Adrenal gland (tissue), 12 donors: ENCODE results near the gene DIO1. TPM values are rescaled to one million over a fixed set of nuclear protein-coding genes. Genes with fewer than 3 reads are reported as not detected.
"Not testable (repeated sequence)": the region's sequence is repeated elsewhere in the genome, so short reads cannot be mapped to it uniquely, and the experiment has no call there.

Experiments used
- DNase-seq, 7 donors: peaks; one replicate each; pipeline ENCODE4 v3.0.0-alpha.2; 2019 to 2020
- H3K27ac ChIP-seq, 5 donors: fragments of 200-600 bp; sonication (generic) in 4 of 5; 1 replicate in 3 of 5; 2 replicates in 2 of 5; pipeline versions ENCODE4 v1.5.1 to v1.8.0; 2016 to 2020; ENCODE audit warnings: mild to moderate bottlenecking in 1 of 5
- H3K27me3 ChIP-seq: fragments of 200-600 bp; 2 replicates; pipeline ENCODE4 v1.8.0; 2021
- H3K36me3 ChIP-seq, 2 donors: fragments of 200-600 bp; replicated peaks in 1 of 2; 1 replicate in 1 of 2; 2 replicates in 1 of 2; pipeline versions ENCODE4 v1.5.1 to v1.8.0; 2018 to 2022
- H3K4me1 ChIP-seq, 2 donors: fragments of 200-600 bp; replicated peaks in 1 of 2; 1 replicate in 1 of 2; 2 replicates in 1 of 2; pipeline versions ENCODE4 v1.5.1 to v1.8.0; 2018 to 2021
- H3K4me3 ChIP-seq, 4 donors: fragments of 200-600 bp; sonication (generic) in 3 of 4; one replicate each; pipeline ENCODE4 v1.5.1; 2016 to 2018
- H3K9me3 ChIP-seq, 3 donors: fragments of 200-600 bp; sonication (generic) in 1 of 3; replicated peaks in 1 of 3; 1 replicate in 2 of 3; 2 replicates in 1 of 3; pipeline versions ENCODE4 v1.5.1 to v1.8.0; 2016 to 2021
- POLR2A ChIP-seq, 2 donors: fragments of 450-650 bp; IDR thresholded peaks; one replicate each; pipeline ENCODE4 v1.6.1; 2017; ENCODE audit warnings: antibody characterized with exemption in 2 of 2, mild to moderate bottlenecking in 2 of 2, moderate library complexity in 1 of 2
- WGBS, 4 donors: extraction: QIAGEN DNeasy Blood & Tissue Kit in 2 of 4; methylation state at CpG; one replicate each; pipeline versions ENCODE4 v1.1.5 to v1.1.7; 2013 to 2017; 5-methylcytosine and 5-hydroxymethylcytosine counted together
- intact Hi-C, 2 donors: fragments of 100-400 bp; cut with DNase I; formaldehyde crosslinking; loops; one replicate each; pipeline versions ENCODE4 v1.14.1 to v1.15.0; 2022 to 2023
- polyA plus RNA-seq, 3 donors: library from polyadenylated mRNA; stranded (reverse); fragments of 200-250 nt in 2 of 3; fragments of 350-450 nt in 1 of 3; fragmentation: Illumina TruSeq in 1 of 3; extraction: RNeasy Lipid Tissue Mini Kit (QIAGEN cat#74804) in 1 of 3; gene quantifications; one replicate each; pipeline ENCODE4 v1.2.3, GENCODE V29; 2013 to 2014
- total RNA-seq, 9 donors: library from RNA; depleted of rRNA in 4 of 9; stranded (reverse); fragments of >200 nt in 4 of 9; fragments of 120-200 nt in 1 of 9; fragmentation: NEBNext Ultra II Directional in 1 of 9; extraction: Animal tissue kit (Norgen Biotek cat#: 25700) in 1 of 9; gene quantifications; one replicate each; pipeline versions ENCODE4 v1.1.0 to v1.2.4, GENCODE V29; 2013 to 2023
- TF ChIP-seq, protein P1 (sequence below), 6 experiments: fragments of 450-650 bp in 4 of 6; fragments of 200-600 bp in 2 of 6; sonication (generic) in 1 of 6; IDR thresholded peaks; 1 replicate in 5 of 6; 2 replicates in 1 of 6; pipeline versions ENCODE4 v1.5.1 to v1.8.0; 2016 to 2021; ENCODE audit warnings: antibody characterized with exemption in 6 of 6, mild to moderate bottlenecking in 2 of 6, moderate library complexity in 1 of 6
- donor health status: healthy with polysubstance abuse.
- donor health status: Bipolar disorder and iron deficiency.
- donor health status: DM: yes; HTN: yes; CAD: no.
- donor health status: DM: no; HTN: no; CAD: no.
- donor health status: DM: no; HTN: no; CAD: no.
- donor health status: DM: yes; HTN: yes; CAD: no.

The DIO1 gene
- total and polyA plus RNA-seq, 12 donors = 0.03 to 1.5 (median 0.11) TPM; not detected in 7

DNA sequence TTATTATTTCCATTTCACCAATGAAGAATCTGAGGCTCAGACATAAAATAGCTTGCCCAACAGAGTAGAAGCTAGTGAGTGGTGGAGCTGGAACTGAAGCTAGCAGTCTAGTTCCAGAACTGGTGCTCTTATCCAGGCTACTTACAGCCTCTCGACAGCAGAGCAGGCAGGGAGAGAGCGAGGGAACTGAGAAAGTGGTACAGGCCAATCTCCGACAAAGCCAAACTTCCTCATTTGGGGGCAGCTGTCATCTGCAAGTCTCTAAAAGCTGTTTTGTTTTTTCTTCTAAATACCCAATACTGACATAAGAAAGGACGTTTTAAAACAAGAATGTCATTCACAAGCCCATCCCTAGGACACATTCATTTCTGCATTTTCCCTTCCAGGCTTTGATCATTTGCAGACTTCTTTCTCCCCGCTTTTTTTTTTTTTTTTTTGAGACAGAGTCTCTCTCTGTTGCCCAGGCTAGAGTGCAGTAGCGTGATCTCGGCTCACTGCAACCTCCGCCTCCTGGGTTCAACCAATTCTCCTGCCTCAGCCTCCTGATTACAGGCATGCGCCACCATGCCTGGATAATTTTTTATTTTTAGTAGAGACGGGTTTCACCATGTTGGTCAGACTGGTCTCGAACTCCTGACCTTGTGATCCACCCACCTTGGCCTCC, 24.4 kb upstream of the DIO1 start:
- TF ChIP-seq, protein P1, sequence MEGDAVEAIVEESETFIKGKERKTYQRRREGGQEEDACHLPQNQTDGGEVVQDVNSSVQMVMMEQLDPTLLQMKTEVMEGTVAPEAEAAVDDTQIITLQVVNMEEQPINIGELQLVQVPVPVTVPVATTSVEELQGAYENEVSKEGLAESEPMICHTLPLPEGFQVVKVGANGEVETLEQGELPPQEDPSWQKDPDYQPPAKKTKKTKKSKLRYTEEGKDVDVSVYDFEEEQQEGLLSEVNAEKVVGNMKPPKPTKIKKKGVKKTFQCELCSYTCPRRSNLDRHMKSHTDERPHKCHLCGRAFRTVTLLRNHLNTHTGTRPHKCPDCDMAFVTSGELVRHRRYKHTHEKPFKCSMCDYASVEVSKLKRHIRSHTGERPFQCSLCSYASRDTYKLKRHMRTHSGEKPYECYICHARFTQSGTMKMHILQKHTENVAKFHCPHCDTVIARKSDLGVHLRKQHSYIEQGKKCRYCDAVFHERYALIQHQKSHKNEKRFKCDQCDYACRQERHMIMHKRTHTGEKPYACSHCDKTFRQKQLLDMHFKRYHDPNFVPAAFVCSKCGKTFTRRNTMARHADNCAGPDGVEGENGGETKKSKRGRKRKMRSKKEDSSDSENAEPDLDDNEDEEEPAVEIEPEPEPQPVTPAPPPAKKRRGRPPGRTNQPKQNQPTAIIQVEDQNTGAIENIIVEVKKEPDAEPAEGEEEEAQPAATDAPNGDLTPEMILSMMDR (IDR thresholded peaks at IDR 0.05) = no peak
- no peak for TF ChIP-seq POLR2A (IDR thresholded peaks at IDR 0.05)
- WGBS, 4 donors = 85 to 91% (median 90%) methylated on average over 11 of the region's 11 CpGs
- H3K27me3 ChIP-seq = no peaks in the 10 kb centered on the region
- H3K4me1 ChIP-seq = no peaks in the 10 kb centered on the region
- no peak overlapping the region for H3K27ac ChIP-seq
- intact Hi-C loops = loop anchor here (10.0 kb wide), 2 partner anchors 165 to 215 kb away; no protein-coding TSS in a partner anchor
- DNase-seq = no peak
- peaks cover 0 to 41% of the 10 kb centered on the region in 2 donors for H3K36me3 ChIP-seq
- H3K9me3 ChIP-seq = no peaks in the 10 kb centered on the region
- H3K4me3 ChIP-seq = no peak overlapping the region

DNA sequence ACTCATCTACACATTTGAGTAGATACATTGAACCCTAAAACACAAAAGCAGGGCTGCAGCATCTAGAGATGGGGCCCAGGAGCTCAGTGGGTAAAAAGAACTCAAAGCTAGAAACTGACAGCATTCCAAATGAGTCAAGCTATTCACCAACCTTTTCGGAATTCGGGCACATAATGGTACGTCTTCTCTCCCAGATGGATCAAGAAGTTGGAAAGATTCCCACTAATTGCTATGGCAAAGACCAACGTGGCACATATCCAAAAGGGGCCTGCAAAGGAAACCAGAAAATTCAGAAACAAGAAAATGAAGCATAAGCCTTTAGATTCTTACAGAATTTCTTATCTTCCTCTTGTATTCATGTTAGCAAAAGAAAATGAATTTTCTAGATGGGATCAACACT, 22.8 kb upstream of the DIO1 start:
- Histone ChIP-seq H3K9me3 (no peaks in the 10 kb centered on the region), H3K4me3 (no peak overlapping the region), H3K4me1 (no peaks in the 10 kb centered on the region), H3K36me3 (peaks cover 0 to 44% of the 10 kb centered on the region in 2 donors), H3K27ac (no peak overlapping the region), H3K27me3 (no peaks in the 10 kb centered on the region)
- intact Hi-C loops = loop anchor here in 1 of 2 donors (10.0 kb wide), 1 partner anchor 164 kb away; no protein-coding TSS in a partner anchor
- no peak for TF ChIP-seq POLR2A (IDR thresholded peaks at IDR 0.05)
- TF ChIP-seq, protein P1 (IDR thresholded peaks at IDR 0.05) = no peak
- DNase-seq = no peak
- WGBS, 4 donors = 61 to 87% (median 78%) methylated on average over 4 of the region's 4 CpGs

DNA sequence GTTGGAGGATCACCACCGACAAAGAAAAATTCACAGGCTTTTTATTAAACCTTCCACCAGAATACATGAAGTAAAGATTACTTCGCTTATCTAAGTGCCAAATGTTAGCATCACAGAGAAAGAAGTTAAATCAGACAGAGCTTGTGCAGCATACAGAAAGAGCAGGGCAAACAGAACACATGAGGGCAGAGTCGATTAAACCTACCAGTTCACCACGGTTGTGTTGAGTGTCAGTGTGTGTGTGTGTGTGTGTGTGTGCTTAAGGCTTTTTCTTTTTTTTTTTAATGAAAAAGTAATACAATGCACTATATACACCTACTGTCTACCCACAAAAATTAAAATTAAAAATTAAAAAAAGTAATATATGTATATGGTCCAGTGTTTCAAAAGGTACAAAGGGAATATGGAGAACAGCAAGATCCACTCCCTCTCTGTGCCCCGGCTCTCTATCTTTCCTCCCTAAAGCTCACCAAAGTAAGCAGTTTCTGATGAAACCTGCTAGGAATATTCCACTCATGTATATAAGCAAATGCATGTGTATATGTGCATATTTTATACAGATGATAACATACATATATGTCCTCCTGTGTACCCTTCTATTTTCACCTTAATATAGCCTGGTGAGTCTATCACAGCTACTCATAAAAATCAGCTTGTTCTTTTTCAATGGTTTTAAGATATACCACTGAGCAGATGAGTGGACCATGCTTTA, 22.1 kb upstream of the DIO1 start:
- no peaks in the 10 kb centered on the region for H3K4me1 ChIP-seq
- DNase-seq = no peak
- H3K9me3 ChIP-seq = no peaks in the 10 kb centered on the region
- no peak overlapping the region for H3K27ac ChIP-seq
- no peak overlapping the region for H3K4me3 ChIP-seq
- WGBS, 4 donors = 69 to 90% (median 78%) methylated on average over 5 of the region's 5 CpGs
- H3K36me3 ChIP-seq = peaks cover 0 to 44% of the 10 kb centered on the region in 2 donors
- intact Hi-C loops = loop anchor here in 1 of 2 donors (10.0 kb wide), 1 partner anchor 163 kb away; no protein-coding TSS in a partner anchor
- TF ChIP-seq, protein P1 (IDR thresholded peaks at IDR 0.05) = no peak
- no peak for TF ChIP-seq POLR2A (IDR thresholded peaks at IDR 0.05)
- H3K27me3 ChIP-seq = no peaks in the 10 kb centered on the region

DNA sequence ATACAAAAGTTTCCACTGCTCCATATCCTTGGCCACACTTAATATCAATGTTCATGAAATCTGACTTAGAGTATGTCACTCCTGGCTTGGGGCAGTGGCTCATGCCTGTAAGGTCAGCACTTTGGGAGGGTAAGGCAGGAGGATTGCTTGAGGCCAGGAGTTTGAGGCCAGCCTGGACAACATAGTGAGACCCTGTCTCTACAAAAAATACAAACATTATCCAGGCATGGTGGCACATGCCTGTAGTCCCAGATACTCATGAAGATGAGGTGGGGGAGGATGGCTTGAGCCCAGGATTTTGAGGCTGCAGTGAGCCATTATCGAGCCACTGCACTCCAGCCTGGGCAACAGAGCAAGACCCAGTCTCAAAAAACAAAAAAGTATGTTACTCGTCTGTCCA, 18.8 kb upstream of the DIO1 start:
- peaks cover 0 to 54% of the 10 kb centered on the region in 2 donors for H3K36me3 ChIP-seq
- not testable (repeated sequence) for H3K4me3 ChIP-seq, H3K27ac ChIP-seq, H3K4me1 ChIP-seq, H3K9me3 ChIP-seq, DNase-seq, H3K27me3 ChIP-seq
- WGBS, 4 donors = 88 to 100% (median 93%) methylated on average over 2 of the region's 2 CpGs
- intact Hi-C loops = loop anchor here (5.0 to 10.0 kb wide), 3 partner anchors 82 to 160 kb away; no protein-coding TSS in a partner anchor
